Prostate gland (tissue), 2 donors: ENCODE results near the gene PSD4. TPM values are rescaled to one million over a fixed set of nuclear protein-coding genes. Genes with fewer than 3 reads are reported as not detected.

Experiments
- DNase-seq: peaks from one replicate; pipeline ENCODE4 v3.0.0-alpha.2; 2019; ENCODE audit warnings: low spot score
- H3K27ac ChIP-seq, 2 donors: fragments of 200-600 bp; sonication (generic); 2 replicates each; pipeline ENCODE4 v1.5.1; 2017 to 2019
- H3K27me3 ChIP-seq: fragments of 200-600 bp; sonication (generic); replicated peaks from 2 replicates; pipeline ENCODE4 v1.5.1; 2019; ENCODE audit not compliant: insufficient read depth
- H3K36me3 ChIP-seq, 2 donors: fragments of 200-600 bp; sonication (generic); 1 replicate in 1 of 2; 2 replicates in 1 of 2; pipeline versions ENCODE4 v1.5.1 to v1.8.1; 2017 to 2019
- H3K4me1 ChIP-seq: fragments of 200-600 bp; sonication (generic); replicated peaks from 2 replicates; pipeline ENCODE4 v1.5.1; 2019
- H3K4me3 ChIP-seq, 2 donors: fragments of 200-600 bp; sonication (generic); 2 replicates each; pipeline ENCODE4 v1.5.1; 2017 to 2019
- H3K9me3 ChIP-seq: fragments of 200-600 bp; sonication (generic); 2 replicates; pipeline ENCODE4 v1.5.1; 2017
- CTCF ChIP-seq, 4 experiments: fragments of 200-600 bp in 2 of 4; fragments of 450-650 bp in 2 of 4; sonication (generic) in 2 of 4; IDR thresholded peaks; 1 replicate in 3 of 4; 2 replicates in 1 of 4; pipeline ENCODE4 v1.5.1; 2016 to 2019; ENCODE audit warnings: antibody characterized with exemption in 4 of 4, mild to moderate bottlenecking in 2 of 4, moderate library complexity in 2 of 4
- POLR2A ChIP-seq: fragments of 450-650 bp; IDR thresholded peaks from one replicate; pipeline ENCODE4 v1.6.1; 2016; ENCODE audit warnings: antibody characterized with exemption, mild to moderate bottlenecking
- POLR2AphosphoS5 ChIP-seq: sonication (generic); formaldehyde crosslinking; IDR thresholded peaks from one replicate; pipeline ENCODE4 v1.6.1; 2017; ENCODE audit warnings: antibody characterized with exemption
- WGBS: methylation state at CpG from one replicate; pipeline ENCODE4 v1.1.5; 2018; 5-methylcytosine and 5-hydroxymethylcytosine counted together
- intact Hi-C: fragments of 100-400 bp; cut with DNase I; formaldehyde crosslinking; loops from one replicate; pipeline ENCODE4 v1.14.2; 2022
- total RNA-seq, 2 donors: library from RNA; depleted of rRNA; stranded (reverse); fragments of >200 nt; gene quantifications; one replicate each; pipeline ENCODE4 v1.1.0, GENCODE V29; 2016

The PSD4 gene
- 100 to 1,000 TPM; 139 to 221 TPM for total RNA-seq

- H3K27ac ChIP-seq, result no peak within 1 kb of the TSS
- no peaks in the 10 kb centered on the region for H3K4me1 ChIP-seq
- H3K4me3 ChIP-seq, result peak within 1 kb of the TSS in 1 of 2 donors; percentile 0
- WGBS, result 84% methylated on average over 14 of the region's 14 CpGs
- H3K36me3 ChIP-seq, result no peaks in the 10 kb centered on the region
- TF ChIP-seq CTCF (IDR thresholded peaks at IDR 0.05) (no peak), POLR2AphosphoS5 (no peak), POLR2A (no peak)
- DNase-seq, result no peak
- H3K9me3 ChIP-seq, result no peaks in the 10 kb centered on the region
- H3K27me3 ChIP-seq, result no peaks in the 10 kb centered on the region
- intact Hi-C loops, result no loop called here
These were observed at the start of gene PSD4 for GRCh38 chr2:113173542-113174375. Gene PSD4 (plus strand): TSS chr2:113173971. CDS start chr2:113182457, 8,486 bp downstream.

- 69% methylated on average over 12 of the region's 12 CpGs for WGBS
These were observed 49.4 kb upstream of the PSD4 start for GRCh38 chr2:113124181-113124961.

GRCh38 chr2:113124984-113125855, 48.6 kb upstream of the PSD4 start:
- 69% methylated on average over 6 of the region's 6 CpGs for WGBS
- Histone ChIP-seq H3K27me3 (no peaks in the 10 kb centered on the region), H3K4me1 (no peaks in the 10 kb centered on the region), H3K9me3 (no peaks in the 10 kb centered on the region), H3K27ac (no peak overlapping the region), H3K36me3 (no peaks in the 10 kb centered on the region), H3K4me3 (no peak overlapping the region)
- intact Hi-C loops, result no loop called here
- DNase-seq, result no peak
- TF ChIP-seq POLR2A (no peak), POLR2AphosphoS5 (no peak), CTCF (IDR thresholded peaks at IDR 0.05) (no peak)

More at GRCh38 chr2:113124181-113124961, 49.4 kb upstream of the PSD4 start:
- TF ChIP-seq POLR2A (no peak), CTCF (IDR thresholded peaks at IDR 0.05) (no peak), POLR2AphosphoS5 (no peak)
- intact Hi-C loops, result no loop called here
- no peaks in the 10 kb centered on the region for H3K9me3 ChIP-seq
- DNase-seq, result no peak
- H3K4me1 ChIP-seq, result no peaks in the 10 kb centered on the region
- H3K27me3 ChIP-seq, result no peaks in the 10 kb centered on the region
- no peak overlapping the region for H3K4me3 ChIP-seq
- H3K27ac ChIP-seq, result no peak overlapping the region
- no peaks in the 10 kb centered on the region for H3K36me3 ChIP-seq

- no peak within 1 kb of the TSS for H3K27ac ChIP-seq
- WGBS, result 78% methylated on average over 16 of the region's 16 CpGs
- no peaks in the 10 kb centered on the region for H3K4me1 ChIP-seq
- H3K9me3 ChIP-seq, result no peaks in the 10 kb centered on the region
- no peak for TF ChIP-seq POLR2AphosphoS5
- TF ChIP-seq POLR2A, result no peak
- TF ChIP-seq CTCF (IDR thresholded peaks at IDR 0.05), result no peak
- DNase-seq, result no peak
- intact Hi-C loops, result no loop called here
- no peaks in the 10 kb centered on the region for H3K27me3 ChIP-seq
- no peak within 1 kb of the TSS for H3K4me3 ChIP-seq
- H3K36me3 ChIP-seq, result no peaks in the 10 kb centered on the region
These were observed 46.7 kb upstream of the PSD4 start, which contains the start of gene IL1RN for GRCh38 chr2:113126845-113127645. Gene IL1RN (plus strand): TSS chr2:113127598. CDS start chr2:113127625, 27 bp downstream.
